Fibroblast of lung (primary cell): ENCODE data around the gene ZDHHC5. TPM values are rescaled to one million over a fixed set of nuclear protein-coding genes. Genes with fewer than 3 reads are reported as not detected.

Source experiments
- DNase-seq, 2 donors: peaks; one replicate each; pipeline versions ENCODE4 v3.0.0 to v3.0.0-alpha.2; 2010; ENCODE audit warnings: low read depth in 2 of 2
- H2AFZ ChIP-seq: 2 replicates; pipeline ENCODE4 v1.5.1; 2012; ENCODE audit warnings: low read length, control low read depth, inconsistent platforms
- H3K27ac ChIP-seq: 2 replicates; pipeline ENCODE4 v1.5.1; 2011; ENCODE audit warnings: low read length, control low read depth; ENCODE audit not compliant: insufficient read depth
- H3K27me3 ChIP-seq: 2 replicates; pipeline ENCODE4 v1.5.1; 2011; ENCODE audit warnings: mild to moderate bottlenecking, low read length; ENCODE audit not compliant: control insufficient read depth, insufficient read depth
- H3K36me3 ChIP-seq: 2 replicates; pipeline ENCODE4 v1.5.1; 2011; ENCODE audit warnings: low read length; ENCODE audit not compliant: control insufficient read depth, insufficient read depth
- H3K4me1 ChIP-seq: 2 replicates; pipeline ENCODE4 v1.5.1; 2011; ENCODE audit warnings: low read length; ENCODE audit not compliant: control insufficient read depth, insufficient read depth; ENCODE audit errors: extremely low read depth
- H3K4me2 ChIP-seq: 2 replicates; pipeline ENCODE4 v1.5.1; 2011; ENCODE audit warnings: low read length, control low read depth; ENCODE audit not compliant: insufficient read depth; ENCODE audit errors: extremely low read depth
- H3K4me3 ChIP-seq, 4 experiments: fragments of 200-600 bp in 1 of 4; sonication (generic) in 1 of 4; replicated peaks in 1 of 4; 2 replicates each; pipeline ENCODE4 v1.5.1; 2011 to 2016; ENCODE audit warnings: low read length in 4 of 4, low read depth in 3 of 4, mild to moderate bottlenecking in 3 of 4, control low read depth in 2 of 4, inconsistent platforms in 1 of 4, mixed read lengths in 1 of 4; ENCODE audit not compliant: insufficient read depth in 1 of 4; ENCODE audit errors: control extremely low read depth in 1 of 4
- H3K79me2 ChIP-seq: 2 replicates; pipeline ENCODE4 v1.5.1; 2012; ENCODE audit warnings: mild to moderate bottlenecking, low read length, inconsistent platforms; ENCODE audit not compliant: control insufficient read depth, insufficient read depth
- H3K9ac ChIP-seq: 2 replicates; pipeline ENCODE4 v1.5.1; 2011; ENCODE audit warnings: mild to moderate bottlenecking, low read length, control low read depth; ENCODE audit not compliant: insufficient read depth
- H3K9me3 ChIP-seq: 2 replicates; pipeline ENCODE4 v1.5.1; 2012; ENCODE audit warnings: low read depth, low read length; ENCODE audit not compliant: control insufficient read depth, insufficient read depth
- H4K20me1 ChIP-seq: 2 replicates; pipeline ENCODE4 v1.5.1; 2011; ENCODE audit warnings: low read length; ENCODE audit not compliant: control insufficient read depth, insufficient read depth; ENCODE audit errors: extremely low read depth
- EZH2 ChIP-seq: IDR thresholded peaks from 2 replicates; pipeline ENCODE4 v1.5.1; 2012; ENCODE audit warnings: low read length, control low read depth, mild to moderate bottlenecking; ENCODE audit errors: missing control alignments
- polyA plus RNA-seq, 2 donors: library from polyadenylated mRNA; depleted of rRNA in 1 of 2; stranded (reverse) in 1 of 2; unstranded in 1 of 2; fragments of >200 nt; gene quantifications; 2 replicates each; pipeline ENCODE4 v1.2.1, GENCODE V29; 2011 to 2012; ENCODE audit warnings: missing spikeins in 1 of 2
- total RNA-seq: library from RNA; depleted of rRNA; stranded (reverse); fragments of >200 nt; gene quantifications from 2 replicates; pipeline ENCODE4 v1.2.1, GENCODE V29; 2014
- TF ChIP-seq, protein P1 (sequence below), 2 donors: IDR thresholded peaks in 1 of 2; conservative IDR thresholded peaks in 1 of 2; 1 replicate in 1 of 2; 2 replicates in 1 of 2; pipeline ENCODE4 v1.5.1; 2011 to 2012; ENCODE audit warnings: low read length in 2 of 2, control low read depth in 1 of 2, inconsistent platforms in 1 of 2, low read depth in 1 of 2, mild to moderate bottlenecking in 1 of 2

The ZDHHC5 gene
- total and polyA plus RNA-seq, 2 donors (not counting 1 experiment from before 2014, with no cell fraction given), result 33.9 to 58.9 TPM

- Histone ChIP-seq H3K4me2 (no peak overlapping the region), H3K4me3 (no peak overlapping the region), H3K36me3 (no peaks in the 10 kb centered on the region), H3K9me3 (no peaks in the 10 kb centered on the region), H2AFZ (no peak overlapping the region), H3K4me1 (no peaks in the 10 kb centered on the region), H3K27ac (no peak overlapping the region), H3K79me2 (peaks cover 32% of the 10 kb centered on the region), H3K9ac (no peak overlapping the region), H3K27me3 (no peaks in the 10 kb centered on the region), H4K20me1 (no peaks in the 10 kb centered on the region)
- TF ChIP-seq EZH2, result no peak
- TF ChIP-seq, protein P1, sequence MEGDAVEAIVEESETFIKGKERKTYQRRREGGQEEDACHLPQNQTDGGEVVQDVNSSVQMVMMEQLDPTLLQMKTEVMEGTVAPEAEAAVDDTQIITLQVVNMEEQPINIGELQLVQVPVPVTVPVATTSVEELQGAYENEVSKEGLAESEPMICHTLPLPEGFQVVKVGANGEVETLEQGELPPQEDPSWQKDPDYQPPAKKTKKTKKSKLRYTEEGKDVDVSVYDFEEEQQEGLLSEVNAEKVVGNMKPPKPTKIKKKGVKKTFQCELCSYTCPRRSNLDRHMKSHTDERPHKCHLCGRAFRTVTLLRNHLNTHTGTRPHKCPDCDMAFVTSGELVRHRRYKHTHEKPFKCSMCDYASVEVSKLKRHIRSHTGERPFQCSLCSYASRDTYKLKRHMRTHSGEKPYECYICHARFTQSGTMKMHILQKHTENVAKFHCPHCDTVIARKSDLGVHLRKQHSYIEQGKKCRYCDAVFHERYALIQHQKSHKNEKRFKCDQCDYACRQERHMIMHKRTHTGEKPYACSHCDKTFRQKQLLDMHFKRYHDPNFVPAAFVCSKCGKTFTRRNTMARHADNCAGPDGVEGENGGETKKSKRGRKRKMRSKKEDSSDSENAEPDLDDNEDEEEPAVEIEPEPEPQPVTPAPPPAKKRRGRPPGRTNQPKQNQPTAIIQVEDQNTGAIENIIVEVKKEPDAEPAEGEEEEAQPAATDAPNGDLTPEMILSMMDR (conservative IDR thresholded peaks at IDR 0.05 in 1 of 2, IDR thresholded peaks at IDR 0.05 in 1 of 2; ENCODE audit: low read depth in 1 of 2, low read length in 2 of 2), result no peak
- DNase-seq, result no peak
Observed at GRCh38 chr11:57727185-57727584, 59.3 kb downstream of the ZDHHC5 start.

DNA sequence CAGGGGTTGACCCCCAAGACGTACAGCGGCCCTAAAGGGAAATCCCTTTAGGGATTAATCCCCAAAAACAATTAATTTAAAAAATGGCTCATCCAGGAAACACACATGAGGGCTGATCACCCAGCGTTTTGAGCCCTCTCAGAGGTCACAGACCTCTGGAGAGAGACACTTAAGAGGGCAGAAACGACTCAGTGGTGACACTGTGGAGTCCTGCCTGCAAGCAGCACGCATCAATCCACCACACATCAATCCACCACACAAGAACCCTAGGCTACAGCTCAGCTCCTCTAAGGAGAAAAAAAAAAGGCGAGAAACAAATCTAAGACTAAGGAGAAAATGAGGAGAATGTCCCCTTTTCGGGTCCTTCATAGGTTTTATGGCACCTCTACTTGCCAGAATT, 60.9 kb downstream of the ZDHHC5 start:
- Histone ChIP-seq H3K9me3 (no peaks in the 10 kb centered on the region), H3K36me3 (no peaks in the 10 kb centered on the region), H3K79me2 (peaks cover 29% of the 10 kb centered on the region), H4K20me1 (no peaks in the 10 kb centered on the region), H3K27ac (no peak overlapping the region), H3K4me2 (no peak overlapping the region), H3K9ac (no peak overlapping the region), H3K4me1 (no peaks in the 10 kb centered on the region), H2AFZ (no peak overlapping the region), H3K27me3 (no peaks in the 10 kb centered on the region), H3K4me3 (no peak overlapping the region)
- no peak for DNase-seq
- TF ChIP-seq EZH2, result no peak
- TF ChIP-seq, protein P1 (conservative IDR thresholded peaks at IDR 0.05 in 1 of 2, IDR thresholded peaks at IDR 0.05 in 1 of 2; ENCODE audit: low read depth in 1 of 2, low read length in 2 of 2), result no peak

GRCh38 chr11:57729479-57729878, 61.6 kb downstream of the ZDHHC5 start:
- Histone ChIP-seq H3K4me3 (no peak overlapping the region), H3K27ac (no peak overlapping the region), H3K9me3 (no peaks in the 10 kb centered on the region), H3K4me1 (no peaks in the 10 kb centered on the region), H3K36me3 (no peaks in the 10 kb centered on the region), H4K20me1 (no peaks in the 10 kb centered on the region), H2AFZ (no peak overlapping the region), H3K9ac (no peak overlapping the region), H3K27me3 (no peaks in the 10 kb centered on the region), H3K4me2 (no peak overlapping the region), H3K79me2 (peaks cover 26% of the 10 kb centered on the region)
- no peak for DNase-seq
- TF ChIP-seq, protein P1 (conservative IDR thresholded peaks at IDR 0.05 in 1 of 2, IDR thresholded peaks at IDR 0.05 in 1 of 2; ENCODE audit: low read depth in 1 of 2, low read length in 2 of 2), result no peak
